Measurements from ENCODE around the gene AGMO.

DNA sequence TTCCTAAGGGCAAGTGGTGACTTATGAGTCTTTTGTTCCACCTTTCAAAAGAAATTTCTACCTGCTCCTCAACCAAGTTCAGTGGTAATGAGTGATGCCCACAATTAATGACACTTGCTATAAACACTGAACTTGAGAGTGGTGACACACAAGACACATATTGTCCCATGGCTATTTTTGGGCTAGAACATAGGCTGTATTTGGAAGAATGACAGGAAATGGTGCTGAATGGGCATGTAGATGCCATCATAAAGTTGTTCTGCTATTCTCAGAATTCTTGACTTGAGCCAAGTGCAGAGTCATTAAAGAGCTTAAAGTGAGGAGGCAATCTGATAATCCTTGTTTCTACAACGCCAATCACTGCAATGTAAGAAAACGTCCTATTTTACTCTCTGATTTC is 313.3 kb downstream of the AGMO start:
- TF ChIP-seq EZH2 (IDR thresholded peaks at IDR 0.05; ENCODE audit: low read length, missing control alignments) (no peak), CTCF (conservative IDR thresholded peaks at IDR 0.05 in 1 of 2, IDR thresholded peaks at IDR 0.05 in 1 of 2; ENCODE audit: low read depth in 1 of 2, low read length in 2 of 2) (no peak)
